Ramos (cell line): ENCODE results near the gene MTUS2.

Source experiments
- in situ Hi-C: fragments of 300-500 bp; cut with MboI; formaldehyde crosslinking; loops from one replicate; pipeline ENCODE4 v1.14.3; 2022; ENCODE audit warnings: low sequenced_read_pairs; ENCODE audit not compliant: unreplicated experiment

MTUS2 gene

DNA sequence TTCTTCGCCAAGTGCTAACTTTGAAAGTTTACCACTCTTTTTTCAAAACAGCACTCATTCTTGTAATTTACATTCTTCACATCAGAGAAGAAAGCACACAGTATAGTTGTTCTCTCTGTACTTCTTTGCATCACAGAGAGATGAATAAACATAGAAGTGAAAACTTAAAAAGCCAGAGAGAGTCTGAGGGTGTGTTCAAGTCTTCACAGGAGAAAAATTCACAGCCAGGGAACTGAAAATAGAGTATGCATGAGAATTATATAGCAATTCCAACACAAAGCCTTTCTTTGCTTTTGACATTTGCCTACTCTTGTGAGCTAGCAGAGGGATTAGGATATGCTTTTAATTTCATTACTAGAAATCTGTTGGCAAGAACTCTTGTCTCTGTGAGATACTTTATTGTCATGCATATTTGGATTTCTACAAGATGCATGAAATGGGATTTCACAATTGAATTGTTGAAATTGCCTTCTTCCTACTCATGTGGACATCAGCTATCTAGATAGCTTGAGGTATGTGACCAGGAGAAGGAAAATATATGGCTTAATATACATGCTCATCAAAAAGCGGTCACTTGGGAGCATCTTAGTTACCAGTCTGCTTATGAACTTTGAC, 609.3 kb downstream of the MTUS2 start:
- in situ Hi-C loops = no loop called here

DNA sequence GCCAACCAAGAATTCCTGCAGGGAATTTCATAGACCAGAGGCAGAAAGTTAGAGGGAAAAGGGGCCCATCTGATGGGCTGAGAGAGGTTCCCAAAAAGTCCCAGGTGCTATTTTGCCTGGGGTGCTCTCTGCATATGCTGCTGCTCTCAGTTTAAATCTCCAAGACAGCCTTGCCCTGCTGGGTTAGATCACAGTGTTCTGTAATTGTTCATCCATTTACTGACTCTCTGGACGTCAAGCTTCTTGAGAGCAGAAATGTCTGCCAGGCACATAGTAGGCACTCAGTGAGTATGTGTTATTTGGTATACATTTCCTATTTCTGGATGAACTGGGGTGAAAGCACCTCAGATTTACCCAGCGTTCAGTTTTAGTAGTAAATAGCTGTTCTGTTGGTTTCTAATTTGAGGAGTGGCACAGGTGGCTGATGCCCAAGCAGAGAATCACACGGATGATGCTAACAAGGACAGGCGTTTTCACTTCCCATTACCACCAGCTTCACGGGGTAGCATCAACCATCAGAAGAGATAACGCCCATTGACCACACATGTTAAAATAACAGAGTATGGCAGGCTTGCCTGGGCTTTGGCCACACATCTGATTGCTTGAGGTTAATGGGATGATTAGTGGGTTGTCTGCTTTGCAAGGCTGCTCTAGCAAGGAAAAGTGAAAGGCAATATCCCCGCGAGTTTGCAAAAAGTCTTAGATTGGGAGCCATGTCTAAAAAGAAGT, 614.2 kb downstream of the MTUS2 start:
- in situ Hi-C loops = no loop called here

DNA sequence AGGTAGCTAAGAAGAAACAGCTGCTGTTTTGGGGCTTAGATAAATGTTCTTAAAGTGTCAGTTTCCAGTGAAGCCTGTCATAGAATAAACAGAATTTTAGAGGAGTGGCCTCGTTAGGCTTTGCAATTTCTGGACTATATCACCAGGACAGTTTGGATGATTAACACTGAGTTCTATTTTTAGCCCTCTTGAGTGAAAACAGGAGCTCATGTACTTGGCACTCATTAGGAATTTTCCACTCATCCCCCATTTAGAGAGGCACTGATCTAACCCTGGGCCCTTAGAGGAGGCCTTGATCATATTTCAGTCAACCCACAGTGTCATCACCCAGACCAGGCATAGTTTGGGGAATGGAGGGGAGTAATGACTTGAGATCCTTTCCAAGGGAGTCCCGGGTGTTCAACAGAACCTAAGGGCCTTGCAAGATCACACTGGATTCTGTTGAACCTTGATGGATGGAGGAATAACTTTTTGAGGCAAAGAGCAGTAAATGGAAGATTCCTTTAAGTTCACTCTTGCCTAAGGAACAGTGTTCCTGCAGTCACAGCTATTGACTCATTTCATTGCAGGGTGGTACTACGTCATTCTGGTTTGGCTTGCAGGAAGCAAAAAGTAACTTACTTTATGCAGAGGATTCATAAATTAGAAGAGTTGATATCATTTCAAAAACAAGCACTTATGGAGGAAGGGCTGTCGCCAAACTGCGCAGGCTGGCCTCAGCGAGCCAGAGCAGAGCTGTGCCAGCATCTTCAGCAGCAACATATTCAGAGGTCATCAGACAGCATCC, 615.2 kb downstream of the MTUS2 start:
- in situ Hi-C loops = no loop called here

DNA sequence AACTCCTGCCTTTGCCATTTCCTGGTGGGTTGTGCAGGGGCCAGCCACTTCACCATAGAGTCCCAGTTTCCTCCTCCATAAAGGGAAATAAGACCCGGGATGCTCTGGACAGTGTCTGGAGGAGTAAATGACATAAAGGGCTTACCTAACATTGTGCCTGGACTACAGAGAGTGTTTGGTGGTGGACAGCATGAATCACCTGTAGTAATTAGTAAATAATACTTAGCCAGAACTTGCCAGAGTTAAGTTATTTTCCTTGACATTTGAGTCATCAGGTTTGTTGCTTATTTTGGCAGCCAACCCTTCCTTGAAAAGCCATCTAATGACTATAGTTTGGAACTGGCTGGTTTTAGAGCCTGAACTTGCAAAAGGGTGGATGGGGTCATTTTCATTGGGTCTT, 616.2 kb downstream of the MTUS2 start:
- in situ Hi-C loops = no loop called here

DNA sequence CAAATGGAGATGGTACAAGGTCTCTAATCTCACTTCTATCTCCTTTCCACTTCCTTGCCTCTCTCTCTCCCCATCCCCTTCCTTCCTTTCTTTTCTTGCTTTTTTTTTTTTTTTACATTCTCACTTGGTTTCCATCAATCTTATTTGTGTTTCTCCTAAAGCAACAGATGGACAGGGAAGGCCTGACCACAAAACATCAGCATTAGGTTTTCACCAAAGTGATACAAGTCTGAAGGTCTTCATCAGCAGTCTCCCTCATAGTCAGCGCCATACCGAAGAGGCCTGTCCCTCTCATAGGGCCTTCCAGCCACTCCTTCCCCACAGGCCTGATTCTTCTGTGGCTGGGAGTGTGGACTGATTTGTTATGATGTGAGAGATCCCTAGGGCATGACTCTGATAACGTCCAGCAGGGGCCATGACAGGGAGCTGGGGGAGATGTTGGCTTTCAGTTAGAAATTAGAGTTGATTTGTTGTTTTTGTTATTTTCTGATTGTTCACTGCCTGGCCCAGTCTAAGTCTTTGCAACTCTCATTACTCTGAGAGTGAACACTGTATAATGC, 616.7 kb downstream of the MTUS2 start:
- in situ Hi-C loops = no loop called here

DNA sequence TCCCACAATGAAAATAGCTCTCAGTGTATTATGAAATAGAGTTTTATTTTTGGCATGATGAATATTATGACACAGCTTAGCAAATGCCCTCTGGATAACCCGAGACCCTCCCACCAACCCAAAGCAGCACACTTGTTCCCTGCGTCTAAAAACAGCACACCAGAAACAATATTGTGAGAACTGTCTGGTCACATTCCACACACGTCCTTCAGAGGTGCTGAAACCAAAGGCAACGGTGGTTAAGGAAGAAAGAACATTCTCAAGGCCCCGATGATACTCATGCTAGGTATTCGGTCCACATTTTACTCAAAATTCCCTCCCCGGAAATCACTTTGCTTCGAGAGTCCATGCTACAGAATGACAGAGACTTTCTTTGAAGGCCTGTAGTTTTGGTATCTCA, 618.6 kb downstream of the MTUS2 start:
- in situ Hi-C loops = no loop called here

DNA sequence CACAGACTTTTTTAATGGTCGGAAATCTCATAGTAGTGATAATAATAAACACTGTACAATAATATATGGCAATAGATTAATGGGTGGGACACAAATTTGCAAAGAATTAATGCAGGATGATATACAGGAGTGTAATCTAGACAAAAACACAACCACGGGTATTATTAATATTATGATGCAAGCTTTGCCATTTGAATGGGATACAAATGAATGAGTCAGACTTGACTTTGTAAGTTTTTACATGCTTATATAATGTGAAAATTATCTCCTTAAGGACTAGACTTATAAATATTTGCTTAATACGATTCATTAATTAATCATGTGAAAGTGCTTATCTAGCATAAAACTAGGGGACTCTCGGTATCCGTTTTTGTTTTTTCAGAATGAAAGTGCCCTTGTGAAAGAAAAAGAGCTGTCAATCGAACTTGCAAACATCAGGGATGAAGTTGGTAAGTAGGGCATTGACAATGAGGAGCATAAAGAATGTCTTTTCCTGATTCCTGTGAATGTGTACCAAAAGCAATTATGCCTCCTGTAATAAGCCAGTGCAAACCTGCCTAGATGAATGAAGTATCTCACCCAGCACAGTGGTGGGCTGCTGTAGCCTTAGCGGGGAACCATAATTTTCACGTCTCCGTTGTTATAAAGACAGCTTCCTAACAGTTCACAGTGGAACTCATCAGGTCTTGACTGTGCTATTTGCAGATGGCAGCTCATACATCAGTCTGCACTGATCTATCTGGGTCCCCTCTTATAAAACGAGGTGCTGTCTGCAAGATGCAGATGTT, 619.7 kb downstream of the MTUS2 start:
- in situ Hi-C loops = no loop called here

DNA sequence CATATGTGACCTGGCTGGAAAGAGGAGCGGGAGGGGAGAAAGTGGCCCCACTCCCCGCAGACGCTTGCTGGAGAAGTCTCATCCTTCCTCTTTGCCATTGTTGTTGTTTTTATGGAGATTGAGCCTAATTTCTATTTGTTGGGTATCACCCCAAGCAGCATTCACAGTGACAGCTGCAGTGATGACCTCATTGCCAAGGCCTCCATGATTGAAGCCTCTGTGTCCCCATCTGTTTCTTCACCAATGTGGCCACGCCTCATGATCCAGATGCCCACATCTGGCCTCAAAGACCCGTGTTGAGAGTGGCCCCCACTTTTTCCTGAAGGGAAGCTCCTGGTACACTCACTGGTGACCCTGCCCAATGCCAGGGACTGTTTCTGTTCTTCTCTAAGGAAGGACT, 621.2 kb downstream of the MTUS2 start:
- in situ Hi-C loops = no loop called here

DNA sequence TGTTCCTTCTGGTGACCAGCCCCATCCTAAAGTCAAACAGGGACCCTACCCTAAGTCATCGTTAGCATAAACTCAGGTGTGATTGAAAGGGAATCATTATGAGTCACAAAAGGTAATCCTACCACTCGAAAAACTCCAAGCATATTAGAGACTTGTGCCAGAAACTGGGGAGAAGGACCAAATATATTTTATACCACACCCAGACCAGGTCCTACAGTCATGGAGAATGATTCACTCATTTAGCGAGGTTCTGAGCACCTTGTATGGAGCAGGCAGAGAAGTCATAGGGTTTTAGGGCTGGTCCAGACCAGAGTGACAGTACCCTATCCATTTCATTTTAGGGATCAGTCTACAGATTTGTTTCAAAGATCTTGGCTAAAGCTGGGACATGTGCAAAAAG, 625.9 kb downstream of the MTUS2 start:
- in situ Hi-C loops = no loop called here

DNA sequence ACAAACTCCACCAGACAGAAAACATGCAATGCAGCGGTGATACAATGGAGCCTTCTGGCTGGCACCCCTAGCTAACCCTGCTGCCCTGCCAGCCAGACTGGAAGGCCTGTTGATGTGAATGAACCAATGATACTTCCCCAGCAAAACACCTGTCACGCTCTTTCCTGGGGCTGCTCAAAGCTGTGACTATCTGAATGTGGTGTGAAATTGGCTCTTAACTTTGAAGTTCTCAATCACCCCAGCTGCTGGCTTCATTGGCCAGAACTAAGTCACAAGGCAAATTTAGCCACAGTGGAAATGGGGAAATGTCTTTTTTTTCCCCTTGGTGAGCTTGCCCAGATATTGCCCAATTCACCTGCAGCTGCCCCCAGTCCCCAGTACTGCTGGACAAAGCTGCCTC, 628.0 kb downstream of the MTUS2 start:
- in situ Hi-C loops = no loop called here

DNA sequence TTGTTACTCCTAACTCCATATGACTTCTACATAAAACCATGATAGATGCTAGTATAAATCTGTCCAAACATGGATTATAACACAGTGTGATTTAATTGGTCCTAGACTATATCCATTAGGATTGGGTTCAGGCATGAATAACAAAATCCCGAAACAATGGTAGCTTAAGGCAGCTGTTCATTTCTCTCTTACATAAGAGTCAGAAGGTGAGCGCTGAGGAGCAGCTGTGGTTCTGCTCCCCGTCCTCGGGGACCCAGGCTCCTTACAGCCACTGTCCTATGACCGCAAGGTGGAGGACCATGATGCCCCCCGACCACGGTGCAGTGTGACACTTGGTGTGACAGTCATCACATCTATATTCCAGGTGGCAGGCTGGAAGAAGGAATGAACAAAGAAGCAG, 629.6 kb downstream of the MTUS2 start:
- in situ Hi-C loops = no loop called here

DNA sequence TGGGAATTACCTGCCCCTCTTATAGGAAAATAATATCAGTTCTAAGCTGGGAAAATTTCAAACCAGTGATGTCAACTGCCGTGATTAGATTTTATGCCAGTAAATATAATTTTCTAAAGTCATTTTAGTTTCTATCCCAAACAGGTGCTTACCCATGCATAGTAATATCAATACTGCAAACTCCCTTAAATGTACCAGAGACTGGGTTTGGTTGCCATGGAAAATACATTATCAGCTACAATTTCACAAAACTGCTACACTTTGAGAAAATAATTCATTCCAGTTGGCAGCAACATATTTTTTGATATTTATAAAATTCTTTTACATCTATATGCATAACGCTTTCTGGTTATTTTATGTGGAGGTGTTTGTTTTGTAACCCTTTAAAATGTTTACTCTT, 631.8 kb downstream of the MTUS2 start:
- in situ Hi-C loops = no loop called here

DNA sequence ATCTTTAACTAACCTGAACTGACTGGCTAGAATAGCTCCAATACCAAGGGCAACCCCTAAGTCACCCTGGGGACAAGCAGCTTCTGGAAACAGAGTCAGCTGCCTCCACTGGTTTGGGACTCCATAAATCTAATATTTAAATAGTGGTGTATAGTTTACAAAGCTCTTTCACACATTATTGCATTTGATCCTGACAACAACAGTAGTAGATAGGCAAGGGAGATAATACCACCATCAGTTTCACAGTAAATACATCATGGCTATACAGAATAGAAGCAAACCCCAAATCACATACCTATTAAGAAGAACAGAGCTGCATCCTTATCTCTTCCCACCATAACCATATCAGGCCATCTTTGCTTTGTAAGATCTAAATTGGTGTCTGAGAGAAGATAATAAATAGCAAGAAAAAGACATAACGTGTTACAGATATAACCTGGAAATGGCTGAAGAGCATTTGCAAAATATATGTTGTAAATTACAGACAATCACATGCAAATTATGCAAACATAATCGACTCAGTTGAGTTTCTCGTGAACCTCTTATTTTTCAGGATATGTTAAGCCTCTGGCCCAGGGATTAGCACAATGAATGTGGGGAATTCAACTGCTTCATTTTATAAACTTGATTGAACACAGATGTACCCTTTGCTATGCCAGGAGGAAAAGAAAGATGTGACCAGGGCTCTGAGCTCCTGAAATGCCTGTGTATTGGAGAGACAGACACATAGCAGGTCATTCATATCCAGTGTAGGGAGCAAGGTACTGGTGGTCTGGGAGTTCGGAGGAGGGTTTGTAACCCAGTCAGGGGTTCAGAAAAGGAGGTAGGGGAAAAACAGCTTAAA, 632.9 kb downstream of the MTUS2 start:
- in situ Hi-C loops = no loop called here

DNA sequence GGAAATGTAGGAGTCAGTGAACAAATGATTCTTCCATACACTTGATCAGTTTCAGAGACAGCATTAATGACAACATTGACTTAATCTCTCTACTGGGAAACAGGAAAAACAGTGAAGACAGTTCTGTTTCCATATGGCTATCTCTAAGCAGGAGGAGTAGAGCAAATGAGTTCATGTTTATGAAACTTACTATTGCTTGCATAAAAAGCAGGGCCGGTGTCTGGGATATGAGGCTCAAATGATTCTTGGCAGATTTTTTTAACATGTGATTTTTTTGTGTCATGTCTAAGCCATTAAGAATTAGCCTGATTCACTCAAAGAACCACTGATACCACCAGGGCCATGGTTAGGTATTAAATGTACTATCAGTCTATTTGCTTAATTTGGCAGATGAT, 633.5 kb downstream of the MTUS2 start:
- in situ Hi-C loops = no loop called here

DNA sequence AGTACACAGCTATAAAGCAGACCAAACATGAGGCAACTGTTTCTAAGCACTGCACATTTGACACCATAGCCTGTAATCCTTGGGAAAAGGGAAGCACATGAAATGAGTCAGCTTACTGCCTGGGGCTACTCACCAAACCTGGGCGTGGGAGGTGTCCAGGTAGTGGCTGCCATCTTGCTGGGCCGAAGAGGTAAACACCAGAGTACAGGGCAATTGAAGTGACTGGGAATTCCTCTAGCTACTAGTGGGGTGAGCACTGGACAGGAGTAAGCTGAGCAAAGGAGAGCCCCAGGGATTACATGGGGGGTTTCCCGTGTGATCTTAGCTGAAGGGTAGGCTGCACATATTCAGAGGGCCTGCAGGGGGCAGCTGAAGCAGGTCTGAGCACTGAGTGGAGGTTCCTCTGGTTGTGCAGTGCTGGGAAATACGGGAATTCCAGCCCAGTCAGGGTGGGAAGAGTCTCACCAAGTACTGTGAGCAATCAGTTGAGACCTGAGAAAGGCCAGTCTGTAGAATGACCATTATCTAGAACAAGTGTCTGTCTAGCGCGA, 634.9 kb downstream of the MTUS2 start:
- in situ Hi-C loops = no loop called here

DNA sequence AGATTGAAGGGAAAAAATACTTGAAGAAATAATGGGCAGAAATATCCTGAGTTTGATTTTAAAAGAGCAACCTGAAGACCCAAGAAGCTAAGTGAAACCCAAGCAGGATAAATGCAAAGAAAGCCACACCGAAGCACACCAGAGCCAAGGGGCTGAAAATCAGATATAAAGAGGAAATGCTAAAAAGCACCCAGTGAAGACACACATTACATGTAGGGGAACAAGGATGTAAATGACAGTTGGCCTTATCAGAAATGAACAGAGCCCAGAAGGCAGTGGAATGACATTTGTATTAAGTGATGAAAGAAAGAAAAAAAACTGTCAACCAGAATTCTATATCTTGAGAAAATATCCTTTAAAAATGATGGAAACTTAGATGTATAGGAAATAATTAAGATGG, 636.3 kb downstream of the MTUS2 start:
- in situ Hi-C loops = no loop called here

DNA sequence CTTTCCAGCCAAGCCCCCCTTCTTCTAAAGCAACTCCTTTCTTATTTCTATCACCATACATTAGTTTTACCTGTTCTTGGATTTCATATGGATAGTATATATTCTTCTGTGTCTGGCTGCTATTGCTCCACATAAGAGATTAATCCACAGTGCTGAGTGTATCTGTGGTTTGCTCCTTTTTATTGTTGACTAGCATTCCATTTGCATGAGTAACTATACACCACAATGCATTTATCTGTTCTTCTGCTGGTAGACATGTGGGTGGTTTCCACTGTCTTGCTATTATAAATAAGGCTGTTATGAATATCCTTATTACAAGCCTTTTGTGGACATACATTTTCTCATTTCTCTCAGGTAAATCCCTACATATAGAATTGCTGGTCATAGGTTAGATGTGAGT, 637.2 kb downstream of the MTUS2 start:
- in situ Hi-C loops = no loop called here

DNA sequence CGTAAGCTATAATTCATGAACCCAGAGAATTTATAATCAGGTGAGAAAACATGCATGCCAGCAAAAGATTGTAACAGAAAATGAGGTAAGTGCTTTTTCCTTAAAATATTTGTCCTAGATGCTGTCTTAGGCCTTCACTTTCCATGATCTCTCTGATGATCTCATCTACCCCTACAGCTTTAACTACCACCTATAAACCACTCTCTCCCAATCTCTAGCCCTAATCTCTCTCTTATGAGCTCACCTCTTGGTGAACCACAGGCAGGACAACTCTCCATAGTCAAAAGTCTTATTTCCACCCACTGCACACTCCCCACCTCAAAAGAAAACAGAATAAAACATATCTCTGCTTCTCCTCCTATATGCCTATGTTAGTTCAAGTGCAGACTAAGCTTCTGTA, 638.3 kb downstream of the MTUS2 start:
- in situ Hi-C loops = no loop called here

DNA sequence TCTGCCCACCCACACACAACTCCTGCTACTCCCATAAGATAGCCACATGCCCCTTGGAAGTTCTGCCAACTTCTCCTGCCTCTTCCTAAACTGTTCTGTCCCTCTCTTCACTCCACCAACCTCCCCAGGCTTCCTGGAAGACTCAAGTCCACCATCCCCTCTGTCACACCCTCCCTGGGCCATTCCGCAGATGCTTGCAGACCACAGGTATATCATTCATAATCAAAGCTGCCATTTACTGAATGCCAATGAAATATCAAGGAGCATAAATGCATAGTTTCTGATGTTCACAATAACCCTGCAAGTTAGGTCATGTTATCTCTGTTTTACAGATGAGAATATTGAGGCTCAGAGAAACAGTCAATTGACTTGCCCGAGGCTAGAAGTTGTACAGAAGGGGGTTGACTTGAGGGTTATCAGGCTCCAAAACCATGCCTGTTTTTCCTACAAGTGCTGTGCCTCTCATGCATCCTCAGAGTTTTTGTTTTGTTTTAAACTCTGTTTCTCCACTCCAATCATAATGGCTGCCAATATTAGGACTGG, 639.7 kb downstream of the MTUS2 start:
- in situ Hi-C loops = no loop called here
